PC-9 (cell line): ENCODE measurements around the gene KLHL26. TPM values are rescaled to one million over a fixed set of nuclear protein-coding genes. Genes with fewer than 3 reads are reported as not detected.

ENCODE experiments used
- BruUV-seq: library from RNA; stranded (reverse); fragments of 400-500 nt; replicated peaks from 2 replicates; lab custom pipeline; 2021; lab: Mats Ljungman, UMichigan
- CTCF ChIA-PET: fragments of 300-600 bp; sonication (Branson Sonifier 250); formaldehyde crosslinking; loops from one replicate; lab custom pipeline; 2022; ENCODE audit warnings: antibody characterized with exemption; lab: Charles Lee
- POLR2A ChIA-PET: fragments of 300-600 bp; sonication (Branson Sonifier 250); formaldehyde crosslinking; loops from one replicate; lab custom pipeline; 2022; ENCODE audit warnings: antibody characterized with exemption; ENCODE audit not compliant: unreplicated experiment; lab: Charles Lee
- DNase-seq, 2 experiments: peaks; one replicate each; pipeline versions ENCODE4 v3.0.0 to v3.0.0-alpha.2; 2015 to 2022; ENCODE audit warnings: mixed read lengths in 1 of 2
- H2AFZ ChIP-seq: fragments of 200-600 bp; sonication (generic); 2 replicates; pipeline ENCODE4 v1.8.1; 2017; ENCODE audit warnings: antibody characterized with exemption
- H3F3A ChIP-seq: fragments of 200-600 bp; sonication (generic); 2 replicates; pipeline ENCODE4 v1.8.1; 2017; ENCODE audit warnings: antibody characterized with exemption, mild to moderate bottlenecking, low read depth; ENCODE audit not compliant: insufficient read depth
- H3K27ac ChIP-seq: fragments of 200-600 bp; sonication (generic); 2 replicates; pipeline ENCODE4 v1.6.1; 2016; ENCODE audit warnings: mixed run types
- H3K27me3 ChIP-seq: fragments of 200-600 bp; sonication (generic); 2 replicates; pipeline ENCODE4 v1.6.1; 2016; ENCODE audit warnings: low read depth, mixed run types; ENCODE audit not compliant: insufficient read depth
- H3K36me3 ChIP-seq: fragments of 200-600 bp; sonication (generic); 2 replicates; pipeline ENCODE4 v1.6.1; 2016; ENCODE audit warnings: low read depth, mixed run types
- H3K4me1 ChIP-seq: fragments of 200-600 bp; sonication (generic); replicated peaks from 2 replicates; pipeline ENCODE4 v1.6.1; 2016; ENCODE audit warnings: mixed run types; ENCODE audit not compliant: insufficient read depth
- H3K4me2 ChIP-seq: fragments of 200-600 bp; sonication (generic); 2 replicates; pipeline ENCODE4 v1.6.1; 2017; ENCODE audit warnings: mixed run types
- H3K4me3 ChIP-seq: fragments of 200-600 bp; sonication (generic); 2 replicates; pipeline ENCODE4 v1.6.1; 2016; ENCODE audit warnings: mixed run types
- H3K79me2 ChIP-seq: fragments of 200-600 bp; sonication (generic); 2 replicates; pipeline ENCODE4 v1.6.1; 2017; ENCODE audit warnings: low read depth, mixed run types
- H3K9me2 ChIP-seq: fragments of 200-600 bp; sonication (generic); 2 replicates; pipeline ENCODE4 v1.8.1; 2017; ENCODE audit warnings: mild to moderate bottlenecking; ENCODE audit not compliant: insufficient read depth
- H3K9me3 ChIP-seq: fragments of 200-600 bp; sonication (generic); 2 replicates; pipeline ENCODE4 v1.8.1; 2016; ENCODE audit warnings: low read depth; ENCODE audit not compliant: insufficient read depth
- H4K20me1 ChIP-seq: fragments of 200-600 bp; sonication (generic); 2 replicates; pipeline ENCODE4 v1.8.1; 2017; ENCODE audit not compliant: insufficient read depth
- EZH2 ChIP-seq: fragments of 200-600 bp; sonication (generic); IDR thresholded peaks from 2 replicates; pipeline ENCODE4 v1.8.0; 2017; ENCODE audit warnings: antibody characterized with exemption, low read depth
- intact Hi-C: fragments of 100-400 bp; cut with micrococcal nuclease; formaldehyde crosslinking; loops from one replicate; pipeline ENCODE4 v1.10.0; 2022; ENCODE audit not compliant: unreplicated experiment
- total RNA-seq: library from RNA; stranded (reverse); gene quantifications from 2 replicates; pipeline ENCODE4 v1.2.3, GENCODE V29; 2021
- TF ChIP-seq, protein P1 (sequence below): fragments of 200-600 bp; sonication (generic); conservative IDR thresholded peaks from 2 replicates; pipeline ENCODE4 v1.6.1; 2017; ENCODE audit warnings: mixed run types, antibody characterized with exemption, mild to moderate bottlenecking, moderate library complexity

KLHL26 gene
- total RNA-seq, 1 experiment from 2014 or later: 11.8 TPM

DNA sequence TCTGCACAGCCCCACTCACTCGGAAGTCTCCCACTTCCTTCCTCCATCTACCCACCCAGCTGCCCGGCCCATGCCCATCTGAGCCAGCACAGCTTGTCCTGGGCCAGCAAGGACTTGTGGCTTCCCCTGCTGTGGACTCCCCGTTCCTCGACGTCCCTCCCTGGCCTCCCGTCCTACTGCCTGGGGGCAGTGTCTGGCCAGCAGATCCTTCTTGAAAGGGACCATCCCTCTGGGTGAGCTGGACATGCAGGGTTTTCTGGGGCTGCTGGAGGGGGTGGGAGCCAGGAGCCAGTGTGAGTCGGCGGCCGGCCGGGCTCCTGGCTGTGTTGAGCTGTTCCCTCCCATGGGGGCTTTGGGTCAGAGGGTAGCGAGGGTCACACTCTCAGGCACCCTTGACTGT is 73.4 kb downstream of the KLHL26 start:
- Histone ChIP-seq H2AFZ (no peak overlapping the region), H3K79me2 (peaks cover 17% of the 10 kb centered on the region; the same call in 1 of the 2 replicates), H3K9me2 (no peaks in the 10 kb centered on the region), H3K4me1 (no peaks in the 10 kb centered on the region), H3K27ac (no peak overlapping the region), H3K4me3 (no peak overlapping the region), H3F3A (peaks cover 8% of the 10 kb centered on the region; the same call in 1 of the 2 replicates), H3K27me3 (no peaks in the 10 kb centered on the region), H3K9me3 (no peaks in the 10 kb centered on the region), H4K20me1 (peaks cover 37% of the 10 kb centered on the region), H3K36me3 (no peaks in the 10 kb centered on the region), H3K4me2 (no peak overlapping the region)
- POLR2A ChIA-PET: no interaction called here
- CTCF ChIA-PET: no interaction called here
- DNase-seq: no peak
- intact Hi-C loops: no loop called here
- BruUV-seq: no TSS peak
- no peak for TF ChIP-seq EZH2
- TF ChIP-seq, protein P1, sequence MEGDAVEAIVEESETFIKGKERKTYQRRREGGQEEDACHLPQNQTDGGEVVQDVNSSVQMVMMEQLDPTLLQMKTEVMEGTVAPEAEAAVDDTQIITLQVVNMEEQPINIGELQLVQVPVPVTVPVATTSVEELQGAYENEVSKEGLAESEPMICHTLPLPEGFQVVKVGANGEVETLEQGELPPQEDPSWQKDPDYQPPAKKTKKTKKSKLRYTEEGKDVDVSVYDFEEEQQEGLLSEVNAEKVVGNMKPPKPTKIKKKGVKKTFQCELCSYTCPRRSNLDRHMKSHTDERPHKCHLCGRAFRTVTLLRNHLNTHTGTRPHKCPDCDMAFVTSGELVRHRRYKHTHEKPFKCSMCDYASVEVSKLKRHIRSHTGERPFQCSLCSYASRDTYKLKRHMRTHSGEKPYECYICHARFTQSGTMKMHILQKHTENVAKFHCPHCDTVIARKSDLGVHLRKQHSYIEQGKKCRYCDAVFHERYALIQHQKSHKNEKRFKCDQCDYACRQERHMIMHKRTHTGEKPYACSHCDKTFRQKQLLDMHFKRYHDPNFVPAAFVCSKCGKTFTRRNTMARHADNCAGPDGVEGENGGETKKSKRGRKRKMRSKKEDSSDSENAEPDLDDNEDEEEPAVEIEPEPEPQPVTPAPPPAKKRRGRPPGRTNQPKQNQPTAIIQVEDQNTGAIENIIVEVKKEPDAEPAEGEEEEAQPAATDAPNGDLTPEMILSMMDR: no peak

DNA sequence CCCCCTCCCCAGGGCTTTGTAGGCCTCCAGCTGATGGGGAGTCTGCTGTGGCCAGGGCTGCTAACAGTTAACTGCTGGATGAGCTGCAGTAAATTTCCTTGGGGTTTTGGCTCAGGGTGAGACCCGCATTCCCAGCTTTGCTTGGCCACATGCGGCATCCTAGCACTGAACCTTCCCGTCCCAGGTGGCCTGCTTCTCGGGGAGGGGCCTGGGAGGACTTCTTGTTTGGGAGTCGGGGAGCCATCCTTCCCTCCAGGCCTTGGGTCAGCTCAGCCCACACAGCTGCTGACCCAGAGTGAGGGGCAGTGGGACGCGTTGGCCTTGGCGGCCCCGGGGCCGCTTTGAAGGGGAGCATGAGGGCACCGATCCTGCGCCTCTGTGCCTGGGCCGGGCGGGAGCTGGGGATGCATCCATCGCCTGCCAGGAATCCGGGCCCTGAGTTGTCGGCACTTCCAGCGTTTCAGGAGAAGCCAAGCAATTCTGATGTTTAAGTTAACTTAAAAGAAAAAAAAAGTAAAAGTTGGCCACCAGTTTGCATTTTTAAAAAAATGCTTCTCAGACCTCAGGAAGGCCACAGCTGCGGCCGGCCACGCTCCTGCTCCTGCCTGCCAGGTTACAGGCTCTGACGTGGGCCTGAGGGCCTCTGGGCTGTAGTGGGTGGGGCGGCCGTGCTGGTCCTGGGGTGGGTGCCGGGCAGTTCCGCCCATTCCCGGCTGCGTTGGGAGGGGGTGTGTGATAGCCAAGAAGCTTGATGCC is 74.3 kb downstream of the KLHL26 start:
- peaks cover 8% of the 10 kb centered on the region; the same call in 1 of the 2 replicates for H3F3A ChIP-seq
- no TSS peak for BruUV-seq

DNA sequence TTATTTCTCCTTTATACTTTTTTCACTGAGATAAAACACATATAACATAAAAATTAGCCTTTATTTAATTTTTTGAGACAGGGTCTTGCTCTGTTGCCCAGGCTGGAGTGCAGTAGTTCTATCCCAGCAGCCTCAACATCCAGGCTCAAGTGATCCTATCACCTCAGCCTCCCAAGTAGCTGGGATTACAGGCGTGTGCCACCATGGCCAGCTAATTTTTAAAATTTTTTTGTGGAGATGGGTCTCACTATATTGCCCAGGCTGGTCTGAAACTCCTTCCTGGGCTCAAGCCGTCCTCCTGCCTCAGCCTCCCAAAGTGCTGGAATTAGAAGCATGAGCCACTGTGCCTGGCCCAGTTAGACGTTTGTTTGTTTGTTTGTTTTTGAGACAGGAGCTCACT is 75.1 kb downstream of the KLHL26 start:
- BruUV-seq: no TSS peak
- CTCF ChIA-PET: no interaction called here

More for the DNA sequence above, 74.3 kb downstream of the KLHL26 start:
- Histone ChIP-seq H3K9me3 (no peaks in the 10 kb centered on the region), H3K9me2 (no peaks in the 10 kb centered on the region), H3K79me2 (peaks cover 17% of the 10 kb centered on the region; the same call in 1 of the 2 replicates), H3K27ac (no peak overlapping the region), H3K4me2 (no peak overlapping the region), H3K27me3 (no peaks in the 10 kb centered on the region), H3K4me3 (no peak overlapping the region), H2AFZ (no peak overlapping the region), H3K36me3 (no peaks in the 10 kb centered on the region), H4K20me1 (peaks cover 41% of the 10 kb centered on the region), H3K4me1 (no peaks in the 10 kb centered on the region)
- DNase-seq: no peak
- ChIA-PET POLR2A (no interaction called here), CTCF (no interaction called here)
- intact Hi-C loops: no loop called here
- TF ChIP-seq EZH2: no peak
- TF ChIP-seq, protein P1: no peak

More for the DNA sequence above, 75.1 kb downstream of the KLHL26 start:
- peaks cover 11% of the 10 kb centered on the region; the same call in 1 of the 2 replicates for H3K79me2 ChIP-seq
- H3K9me3 ChIP-seq: no peaks in the 10 kb centered on the region
- intact Hi-C loops: no loop called here
- peaks cover 41% of the 10 kb centered on the region for H4K20me1 ChIP-seq
- H3K36me3 ChIP-seq: no peaks in the 10 kb centered on the region
- no peaks in the 10 kb centered on the region for H3K9me2 ChIP-seq
- no peak overlapping the region for H3K4me2 ChIP-seq
- H3F3A ChIP-seq: peaks cover 2% of the 10 kb centered on the region; the same call in 1 of the 2 replicates
- H3K4me3 ChIP-seq: no peak overlapping the region
- H3K27me3 ChIP-seq: no peaks in the 10 kb centered on the region
- POLR2A ChIA-PET: no interaction called here
- TF ChIP-seq, protein P1: no peak
- no peak for TF ChIP-seq EZH2
- no peak overlapping the region for H3K27ac ChIP-seq
- no peaks in the 10 kb centered on the region for H3K4me1 ChIP-seq
- H2AFZ ChIP-seq: no peak overlapping the region
- DNase-seq: no peak
